ENCODE results near the gene PDE6C.
"Not testable (repeated sequence)": the region's sequence is repeated elsewhere in the genome, so short reads cannot be mapped to it uniquely, and the experiment has no call there.

PDE6C gene

GRCh38 chr10:93630625-93631557 is 18.6 kb downstream of the PDE6C start:
- DNase-seq (ENCODE audit: low read depth) = no peak

GRCh38 chr10:93639791-93640190 is 27.5 kb downstream of the PDE6C start:
- no peak for DNase-seq (ENCODE audit: low read depth)

GRCh38 chr10:93652857-93653256 is 40.5 kb downstream of the PDE6C start:
- DNase-seq (ENCODE audit: low read depth) = no peak

- no peak for DNase-seq (ENCODE audit: low read depth)
Measured at GRCh38 chr10:93654201-93654600, 41.9 kb downstream of the PDE6C start.

DNA sequence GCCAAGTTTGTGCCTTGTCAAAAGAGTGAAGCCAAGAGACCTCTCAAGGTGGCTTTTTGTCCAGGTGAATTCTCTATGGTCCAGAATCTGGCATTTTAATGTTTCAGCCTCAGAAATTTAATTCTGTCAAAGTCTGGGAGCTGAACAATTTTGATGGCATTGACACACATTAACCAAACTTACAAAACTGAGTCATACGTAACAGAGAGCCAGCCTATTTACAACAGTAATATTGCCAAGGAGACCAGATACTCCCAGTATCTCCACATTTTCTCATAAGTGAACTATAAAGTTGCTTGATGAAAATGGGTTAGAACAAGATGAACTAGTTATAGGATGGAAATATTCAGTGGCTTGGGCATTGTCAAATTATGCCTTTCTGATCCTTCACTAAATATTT is 43.8 kb downstream of the PDE6C start:
- no peak for DNase-seq (ENCODE audit: low read depth)

DNA sequence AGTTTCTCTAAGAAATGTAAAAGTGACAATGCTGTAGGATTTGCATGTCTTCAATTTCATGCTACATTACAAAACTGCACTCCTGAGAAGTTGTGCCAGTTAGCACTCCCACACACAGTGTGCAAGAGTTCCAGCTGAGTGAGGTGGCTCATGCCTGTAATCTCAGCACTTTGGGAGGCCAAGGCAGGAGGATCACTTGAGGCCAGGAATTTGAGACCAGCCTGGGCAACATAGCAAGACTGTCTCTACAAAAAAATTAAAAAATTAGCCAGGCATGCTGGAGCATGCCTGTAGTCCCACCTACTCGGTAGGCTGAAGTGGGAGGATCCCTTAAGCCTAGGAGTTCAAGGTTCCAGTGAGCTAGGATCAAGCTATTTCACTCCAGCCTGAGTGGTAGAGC is 45.4 kb downstream of the PDE6C start:
- DNase-seq (ENCODE audit: low read depth) = no peak

- no peak for DNase-seq (ENCODE audit: low read depth)
Measured at GRCh38 chr10:93666030-93666429, 53.7 kb downstream of the PDE6C start.

GRCh38 chr10:93667795-93668194 is 55.5 kb downstream of the PDE6C start:
- no peak for DNase-seq (ENCODE audit: low read depth)

DNA sequence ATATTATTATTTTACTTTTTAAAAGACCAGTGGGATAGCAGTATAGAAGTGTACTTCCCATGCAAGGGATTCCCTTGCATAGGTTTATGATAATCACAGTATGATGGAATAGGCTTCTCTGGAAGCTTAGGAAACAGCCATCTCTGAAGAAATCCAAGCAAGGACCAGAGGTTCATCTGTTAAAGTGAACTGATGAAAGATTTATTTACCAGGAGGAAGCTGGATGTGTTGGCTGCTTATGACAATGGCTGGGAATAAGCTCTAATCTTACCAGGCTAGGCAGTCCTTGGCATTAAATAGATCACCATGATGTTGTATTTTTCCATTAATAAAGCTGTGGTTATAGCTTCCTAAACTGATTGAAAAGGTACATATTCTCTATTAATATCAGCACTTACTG is 58.0 kb downstream of the PDE6C start:
- no peak for DNase-seq (ENCODE audit: low read depth)

DNA sequence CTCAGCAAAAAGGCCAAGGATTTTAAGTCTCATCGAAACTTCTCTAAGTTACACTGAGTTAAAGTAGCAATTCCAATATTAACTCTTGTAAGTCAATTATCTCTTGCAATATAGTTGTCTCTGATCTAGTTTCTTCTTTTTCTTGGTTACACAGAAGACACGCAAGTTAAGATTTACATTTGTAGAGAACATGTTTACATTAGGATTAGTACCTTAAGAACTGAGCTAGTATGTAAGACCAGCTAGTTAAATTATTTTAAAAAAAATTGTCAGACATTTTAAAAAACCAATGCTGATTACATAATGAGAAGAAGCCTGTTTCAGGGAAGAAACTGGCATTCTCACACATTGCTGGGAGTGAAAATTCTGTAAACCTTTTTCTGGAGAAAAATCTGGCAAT is 58.7 kb downstream of the PDE6C start:
- DNase-seq (ENCODE audit: low read depth) = no peak

DNA sequence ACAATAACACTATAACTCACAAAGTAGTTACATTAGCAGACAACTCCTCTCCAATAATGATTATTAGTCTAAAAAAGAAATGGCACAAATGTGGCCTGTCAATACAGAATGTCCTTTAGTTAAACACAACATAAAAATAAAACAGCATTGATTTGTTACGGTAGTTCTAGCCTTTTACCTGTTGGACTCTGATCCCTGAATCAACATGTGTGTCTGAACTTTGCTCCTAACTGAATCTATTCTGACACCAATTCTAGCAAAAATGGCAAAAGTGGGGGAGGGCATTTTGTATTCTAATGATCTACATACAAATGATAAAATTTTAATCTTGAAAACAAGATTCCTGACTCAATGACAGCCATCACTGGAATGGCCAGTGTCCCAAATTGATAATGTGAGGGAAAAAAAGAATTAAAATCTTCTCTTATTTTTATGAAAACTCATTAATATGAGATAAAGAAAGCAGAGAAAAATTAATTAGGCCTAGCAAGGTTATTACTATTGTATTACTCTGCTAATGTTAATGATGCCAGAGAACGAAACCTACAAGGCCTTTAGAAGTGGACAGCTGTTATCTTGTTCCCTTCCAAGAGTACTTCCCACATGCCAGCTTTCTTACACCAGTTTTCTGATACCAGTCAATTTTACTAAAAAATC is 59.8 kb downstream of the PDE6C start:
- DNase-seq (ENCODE audit: low read depth) = no peak

DNA sequence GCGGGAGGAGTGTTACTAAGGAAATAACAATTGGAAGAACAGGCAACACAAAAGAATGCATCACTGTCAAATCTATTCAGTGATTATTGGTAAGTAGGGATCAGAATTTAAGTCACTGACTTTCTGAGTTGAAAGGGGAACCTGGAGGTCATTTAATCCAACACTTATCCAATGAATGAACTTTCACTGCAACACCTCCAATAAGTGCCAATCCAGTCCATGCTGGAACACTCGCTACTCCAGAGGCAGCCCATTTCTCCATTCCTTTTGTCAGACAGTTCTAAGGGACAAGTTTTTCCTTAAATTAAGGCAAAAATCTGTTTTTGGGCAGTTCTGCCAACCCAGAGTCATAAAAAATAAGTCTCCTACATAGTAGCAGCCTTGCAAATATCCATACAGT is 60.6 kb downstream of the PDE6C start:
- no peak for DNase-seq (ENCODE audit: low read depth)

GRCh38 chr10:93673791-93674190 is 61.5 kb downstream of the PDE6C start:
- DNase-seq (ENCODE audit: low read depth) = no peak

- no peak for DNase-seq (ENCODE audit: low read depth)
Measured at GRCh38 chr10:93678386-93678785, 66.0 kb downstream of the PDE6C start.

- DNase-seq (ENCODE audit: low read depth) = no peak
Measured at GRCh38 chr10:93678805-93679587, 66.7 kb downstream of the PDE6C start.

DNA sequence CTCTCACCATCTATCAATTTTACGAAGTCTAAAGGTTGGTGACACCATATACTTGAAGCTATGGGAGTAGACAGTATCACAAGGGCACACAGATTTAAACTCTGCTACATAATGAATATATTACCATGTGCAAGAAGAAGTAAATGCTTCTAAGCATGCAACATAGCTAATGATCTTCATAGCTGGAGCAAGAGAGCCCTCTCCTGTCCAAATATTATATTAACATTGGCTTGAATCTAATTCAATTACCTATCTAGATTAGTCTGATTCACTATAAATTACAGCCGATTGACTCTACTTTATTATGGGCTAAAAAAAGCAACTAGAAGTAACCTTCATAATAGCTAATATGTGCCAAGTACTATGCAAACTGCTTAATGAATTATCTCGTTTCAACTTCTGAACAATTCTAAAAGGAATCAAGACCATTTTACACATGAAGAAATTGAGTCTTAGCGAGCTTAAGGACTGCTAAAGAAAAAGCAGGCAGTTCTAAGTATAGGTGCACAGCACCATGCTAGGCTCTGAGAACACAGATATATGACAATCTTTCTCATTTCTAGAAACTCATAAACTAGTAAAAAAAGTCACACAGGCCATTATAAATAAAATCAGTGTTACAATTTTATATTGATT is 68.2 kb downstream of the PDE6C start:
- DNase-seq (ENCODE audit: low read depth) = no peak

GRCh38 chr10:93687737-93688136 is 75.4 kb downstream of the PDE6C start:
- no peak for DNase-seq (ENCODE audit: low read depth)

GRCh38 chr10:93695740-93696139 is 83.4 kb downstream of the PDE6C start:
- no peak for DNase-seq (ENCODE audit: low read depth)

GRCh38 chr10:93696582-93696981 is 84.2 kb downstream of the PDE6C start:
- not testable (repeated sequence) for DNase-seq (ENCODE audit: low read depth)

DNA sequence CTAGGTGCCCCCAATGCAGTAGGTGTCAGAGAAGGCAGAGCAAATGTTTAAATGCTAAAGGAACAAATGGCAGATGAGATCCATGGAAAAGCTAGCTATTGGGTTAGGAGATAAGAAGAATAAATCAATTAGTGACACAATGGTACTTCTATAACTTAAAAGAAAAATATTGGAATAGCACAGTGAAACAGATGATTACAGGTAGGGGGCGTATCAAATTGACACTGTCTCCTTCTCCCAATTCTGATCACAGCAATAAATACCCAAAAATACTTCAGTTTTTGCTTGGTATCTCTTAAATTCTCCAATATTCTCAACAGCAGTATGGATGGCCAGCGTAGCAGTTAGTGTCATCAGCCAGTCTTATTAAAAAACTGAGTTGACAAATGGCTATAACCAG is 84.9 kb downstream of the PDE6C start:
- DNase-seq (ENCODE audit: low read depth) = no peak

DNA sequence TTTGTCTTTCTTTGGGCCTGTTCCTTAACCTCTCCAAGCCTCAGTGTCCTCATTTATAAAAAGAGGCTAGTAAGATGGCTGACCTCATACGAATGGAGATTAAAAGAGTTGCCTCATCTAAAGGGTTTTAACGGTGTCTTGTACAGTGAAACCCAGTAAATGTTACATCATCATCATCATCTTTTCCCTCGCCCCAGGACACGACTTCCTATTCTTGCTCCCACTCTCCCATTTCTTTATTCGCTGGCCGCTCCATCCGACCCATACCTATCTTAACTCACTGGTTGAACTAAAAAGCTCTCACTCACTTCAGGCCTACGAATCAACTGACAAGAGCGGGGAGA is 89.5 kb downstream of the PDE6C start:
- DNase-seq (ENCODE audit: low read depth) = no peak
